Activated CD4-positive, alpha-beta T cell treated with anti-CD3 and anti-CD28 coated beads, Interleukin-2, amount 10 ng/mL, durations not matched to agents 24 days and 14 days (primary cell): ENCODE data around the gene PLAAT1. TPM values are rescaled to one million over a fixed set of nuclear protein-coding genes. Genes with fewer than 3 reads are reported as not detected.

Experiments
- DNase-seq: peaks from one replicate; pipeline ENCODE4 v3.0.0; 2022
- H3K27ac Mint-ChIP-seq: one replicate; pipeline ENCODE4 v1.8.0; 2022; ENCODE audit warnings: mild to moderate bottlenecking, mixed read lengths
- H3K27me3 Mint-ChIP-seq: one replicate; pipeline ENCODE4 v1.8.0; 2022; ENCODE audit warnings: mixed read lengths
- H3K36me3 Mint-ChIP-seq: one replicate; pipeline ENCODE4 v1.8.0; 2022; ENCODE audit warnings: low read depth, mild to moderate bottlenecking, mixed read lengths
- H3K4me1 Mint-ChIP-seq: one replicate; pipeline ENCODE4 v1.8.0; 2021; ENCODE audit warnings: mixed read lengths
- H3K4me3 Mint-ChIP-seq: one replicate; pipeline ENCODE4 v1.8.0; 2022; ENCODE audit warnings: mild to moderate bottlenecking, moderate library complexity, mixed read lengths
- H3K9me3 Mint-ChIP-seq: one replicate; pipeline ENCODE4 v1.8.0; 2021; ENCODE audit warnings: mixed read lengths
- intact Hi-C: fragments of 100-400 bp; cut with micrococcal nuclease; formaldehyde crosslinking; loops from one replicate; pipeline ENCODE4 v1.15.1; 2023
- total RNA-seq: library from RNA; stranded (reverse); gene quantifications from 2 replicates; pipeline ENCODE4 v1.2.3, GENCODE V29; 2022

Gene PLAAT1
- total RNA-seq: not detected in 2 replicates

GRCh38 chr3:193240850-193241706 is at the start of gene PLAAT1:
TSS of gene PLAAT1 (plus strand) at chr3:193241222. CDS start at chr3:193255651, 14,429 bp downstream.
- Mint-ChIP-seq H3K27ac (no peak within 1 kb of the TSS), H3K4me1 (no peaks in the 10 kb centered on the region), H3K36me3 (no peaks in the 10 kb centered on the region), H3K27me3 (peaks cover 39% of the 10 kb centered on the region), H3K9me3 (peaks cover 4% of the 10 kb centered on the region), H3K4me3 (peak within 1 kb of the TSS; percentile 61)
- intact Hi-C loops: no loop called here
- peak; percentile 57 for DNase-seq

DNA sequence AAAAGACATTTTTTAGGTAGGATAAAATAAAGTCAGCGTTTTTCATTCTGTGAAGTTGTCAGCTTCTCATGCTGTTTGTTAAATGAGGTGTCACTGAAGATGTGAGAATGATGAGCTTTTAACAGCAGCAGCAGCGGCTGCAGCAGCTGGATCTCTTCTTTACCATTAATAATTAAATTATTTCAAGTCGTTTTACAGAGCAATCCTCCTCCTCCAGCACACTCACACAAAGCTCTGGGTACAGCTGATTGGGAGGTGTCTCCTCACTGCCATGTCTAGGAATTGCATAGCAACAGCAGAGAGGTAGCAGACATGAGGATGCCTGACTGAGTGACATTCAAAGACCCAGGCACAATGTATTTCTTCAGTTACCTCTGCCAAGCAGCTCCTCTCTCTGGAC is 46.7 kb upstream of the PLAAT1 start:
- DNase-seq: no peak
- Mint-ChIP-seq H3K9me3 (no peaks in the 10 kb centered on the region), H3K4me1 (no peaks in the 10 kb centered on the region), H3K4me3 (no peak overlapping the region), H3K27ac (no peak overlapping the region), H3K27me3 (no peaks in the 10 kb centered on the region), H3K36me3 (no peaks in the 10 kb centered on the region)
- intact Hi-C loops: no loop called here

DNA sequence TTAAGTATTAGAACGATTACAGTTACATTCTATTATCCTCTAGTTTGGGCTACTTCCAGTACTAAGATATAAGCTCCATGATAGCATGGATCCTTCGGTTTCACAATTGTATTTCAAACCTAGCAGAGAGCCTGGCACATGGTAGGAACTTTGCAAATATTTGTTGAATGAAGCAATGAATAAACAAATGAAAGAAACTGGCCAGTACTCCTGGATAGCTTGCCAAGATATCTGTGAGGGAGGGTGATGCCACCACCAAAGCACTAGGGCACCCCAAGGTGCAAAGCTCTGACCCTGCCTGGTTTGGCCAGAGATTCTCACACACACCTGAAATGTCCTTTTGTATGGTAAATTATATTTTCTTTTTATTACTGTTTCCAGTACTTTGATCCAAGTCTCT is 44.3 kb upstream of the PLAAT1 start:
- H3K4me3 Mint-ChIP-seq: no peak overlapping the region
- H3K9me3 Mint-ChIP-seq: no peaks in the 10 kb centered on the region
- no peaks in the 10 kb centered on the region for H3K36me3 Mint-ChIP-seq
- DNase-seq: no peak
- intact Hi-C loops: no loop called here
- H3K27ac Mint-ChIP-seq: no peak overlapping the region
- H3K27me3 Mint-ChIP-seq: no peaks in the 10 kb centered on the region
- H3K4me1 Mint-ChIP-seq: no peaks in the 10 kb centered on the region

DNA sequence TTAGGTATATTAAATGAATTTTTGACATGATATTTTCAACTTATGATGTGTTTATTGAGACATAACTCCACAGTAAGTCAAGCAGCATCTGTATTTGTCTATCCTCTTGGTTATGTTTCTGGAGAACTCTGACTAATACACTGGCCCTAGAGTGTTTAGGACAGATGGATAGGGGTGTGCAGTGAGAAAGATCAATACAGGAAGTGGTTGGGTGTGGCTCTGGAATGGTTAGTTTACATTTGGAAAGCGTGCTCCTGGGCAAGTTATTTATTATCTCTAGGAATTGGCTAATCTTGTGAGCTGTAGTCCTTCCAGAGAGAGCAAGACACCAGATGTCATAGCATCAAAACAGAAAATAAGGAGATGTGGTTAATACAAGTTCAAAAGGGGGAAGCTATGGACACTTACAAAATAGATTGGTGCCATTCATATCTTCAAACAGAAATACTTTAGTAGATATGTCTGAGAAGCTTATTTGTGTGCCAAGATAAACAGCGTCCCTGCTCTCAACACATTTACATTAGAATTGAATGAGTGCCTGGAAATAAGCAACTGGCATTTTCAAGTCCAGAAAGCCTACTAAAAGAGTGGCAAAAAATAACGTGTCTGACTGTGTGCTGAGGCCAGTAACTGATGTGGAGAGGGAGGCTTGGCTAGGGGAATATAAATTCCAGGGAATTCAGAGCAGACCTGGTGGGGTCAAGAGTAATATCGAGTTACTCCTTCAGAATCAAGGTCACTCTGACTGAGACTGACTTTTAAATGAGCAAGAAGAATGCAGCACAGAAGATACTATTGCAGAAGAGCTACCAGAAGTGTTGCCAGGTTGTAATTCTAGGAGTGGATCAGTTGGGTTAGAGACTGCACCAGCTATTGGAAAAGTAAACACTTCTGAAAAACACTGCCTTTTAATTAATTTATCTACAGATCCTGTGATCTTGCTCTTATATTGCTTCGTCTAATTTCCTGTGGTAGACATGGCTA is 33.4 kb upstream of the PLAAT1 start:
- H3K36me3 Mint-ChIP-seq: no peaks in the 10 kb centered on the region
- H3K4me3 Mint-ChIP-seq: no peak overlapping the region
- DNase-seq: no peak
- intact Hi-C loops: no loop called here
- no peak overlapping the region for H3K27ac Mint-ChIP-seq
- no peaks in the 10 kb centered on the region for H3K4me1 Mint-ChIP-seq
- H3K9me3 Mint-ChIP-seq: no peaks in the 10 kb centered on the region
- H3K27me3 Mint-ChIP-seq: peaks cover 2% of the 10 kb centered on the region

- H3K9me3 Mint-ChIP-seq: no peaks in the 10 kb centered on the region
Observed at GRCh38 chr3:193210618-193211017, 30.4 kb upstream of the PLAAT1 start.

GRCh38 chr3:193211173-193211572 is 29.8 kb upstream of the PLAAT1 start:
- no peak overlapping the region for H3K27ac Mint-ChIP-seq
- peaks cover 2% of the 10 kb centered on the region for H3K27me3 Mint-ChIP-seq
- no peaks in the 10 kb centered on the region for H3K4me1 Mint-ChIP-seq
- H3K4me3 Mint-ChIP-seq: no peak overlapping the region
- no peaks in the 10 kb centered on the region for H3K9me3 Mint-ChIP-seq
- DNase-seq: no peak
- no peaks in the 10 kb centered on the region for H3K36me3 Mint-ChIP-seq
- intact Hi-C loops: no loop called here

More at GRCh38 chr3:193210618-193211017, 30.4 kb upstream of the PLAAT1 start:
- H3K4me3 Mint-ChIP-seq: no peak overlapping the region
- no peak overlapping the region for H3K27ac Mint-ChIP-seq
- DNase-seq: no peak
- no peaks in the 10 kb centered on the region for H3K4me1 Mint-ChIP-seq
- no peaks in the 10 kb centered on the region for H3K36me3 Mint-ChIP-seq
- H3K27me3 Mint-ChIP-seq: peaks cover 2% of the 10 kb centered on the region
- intact Hi-C loops: no loop called here

DNA sequence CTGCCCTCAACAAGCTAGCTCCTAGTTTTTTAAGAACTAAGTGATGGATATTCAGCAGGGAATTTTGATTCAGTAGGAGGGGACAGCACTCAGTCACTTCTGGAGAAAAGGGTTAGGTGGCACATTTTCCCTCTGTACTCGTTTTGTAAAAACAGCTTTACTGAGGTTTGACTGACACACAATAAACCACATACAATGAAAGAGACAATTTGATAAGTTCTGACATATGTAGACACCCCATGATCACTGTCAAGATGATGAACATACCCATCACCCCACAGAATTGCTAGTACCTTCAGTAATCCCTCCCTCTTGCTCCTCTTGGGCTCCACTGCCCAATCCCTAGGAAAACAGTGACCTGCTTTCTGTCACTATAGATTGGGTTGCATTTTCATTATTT is 29.0 kb upstream of the PLAAT1 start:
- Mint-ChIP-seq H3K4me3 (no peak overlapping the region), H3K27me3 (peaks cover 2% of the 10 kb centered on the region), H3K4me1 (no peaks in the 10 kb centered on the region), H3K27ac (no peak overlapping the region), H3K36me3 (no peaks in the 10 kb centered on the region), H3K9me3 (no peaks in the 10 kb centered on the region)
- intact Hi-C loops: no loop called here
- no peak for DNase-seq

- DNase-seq: no peak
- intact Hi-C loops: no loop called here
- Mint-ChIP-seq H3K9me3 (no peaks in the 10 kb centered on the region), H3K36me3 (no peaks in the 10 kb centered on the region), H3K4me3 (no peak overlapping the region), H3K27ac (no peak overlapping the region), H3K4me1 (no peaks in the 10 kb centered on the region), H3K27me3 (peaks cover 4% of the 10 kb centered on the region)
Observed at GRCh38 chr3:193212844-193213243, 28.2 kb upstream of the PLAAT1 start.

DNA sequence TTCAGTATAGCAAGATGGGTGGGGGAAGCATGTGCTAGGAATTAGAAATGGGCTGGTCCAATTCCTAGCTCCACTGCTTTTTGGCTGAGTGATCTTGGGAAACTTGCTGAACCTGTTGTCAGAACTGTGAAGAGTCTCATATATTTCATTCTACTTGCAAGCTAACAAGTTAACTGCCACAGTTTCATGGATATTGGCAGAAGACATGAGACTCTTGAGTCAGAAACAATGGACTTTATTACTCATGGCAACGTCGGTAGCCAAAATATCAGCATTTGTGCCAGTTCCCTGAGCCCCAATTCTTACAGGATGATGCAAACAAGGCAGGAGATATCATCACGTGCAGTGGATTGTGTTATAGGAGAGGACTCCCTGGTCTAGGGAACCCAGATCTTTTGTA is 26.6 kb upstream of the PLAAT1 start:
- Mint-ChIP-seq H3K27ac (no peak overlapping the region), H3K4me1 (no peaks in the 10 kb centered on the region), H3K36me3 (no peaks in the 10 kb centered on the region), H3K4me3 (no peak overlapping the region), H3K27me3 (peaks cover 6% of the 10 kb centered on the region), H3K9me3 (no peaks in the 10 kb centered on the region)
- DNase-seq: no peak
- intact Hi-C loops: no loop called here

GRCh38 chr3:193225302-193226125 is 15.5 kb upstream of the PLAAT1 start:
- no peak overlapping the region for H3K27ac Mint-ChIP-seq
- DNase-seq: no peak
- peaks cover 2% of the 10 kb centered on the region for H3K27me3 Mint-ChIP-seq
- H3K4me1 Mint-ChIP-seq: no peaks in the 10 kb centered on the region
- intact Hi-C loops: no loop called here
- H3K4me3 Mint-ChIP-seq: no peak overlapping the region
- H3K9me3 Mint-ChIP-seq: no peaks in the 10 kb centered on the region
- no peaks in the 10 kb centered on the region for H3K36me3 Mint-ChIP-seq

GRCh38 chr3:193228206-193228605 is 12.8 kb upstream of the PLAAT1 start:
- Mint-ChIP-seq H3K4me3 (no peak overlapping the region), H3K4me1 (no peaks in the 10 kb centered on the region), H3K27me3 (no peaks in the 10 kb centered on the region), H3K27ac (no peak overlapping the region), H3K9me3 (no peaks in the 10 kb centered on the region), H3K36me3 (no peaks in the 10 kb centered on the region)
- DNase-seq: no peak
- intact Hi-C loops: no loop called here

DNA sequence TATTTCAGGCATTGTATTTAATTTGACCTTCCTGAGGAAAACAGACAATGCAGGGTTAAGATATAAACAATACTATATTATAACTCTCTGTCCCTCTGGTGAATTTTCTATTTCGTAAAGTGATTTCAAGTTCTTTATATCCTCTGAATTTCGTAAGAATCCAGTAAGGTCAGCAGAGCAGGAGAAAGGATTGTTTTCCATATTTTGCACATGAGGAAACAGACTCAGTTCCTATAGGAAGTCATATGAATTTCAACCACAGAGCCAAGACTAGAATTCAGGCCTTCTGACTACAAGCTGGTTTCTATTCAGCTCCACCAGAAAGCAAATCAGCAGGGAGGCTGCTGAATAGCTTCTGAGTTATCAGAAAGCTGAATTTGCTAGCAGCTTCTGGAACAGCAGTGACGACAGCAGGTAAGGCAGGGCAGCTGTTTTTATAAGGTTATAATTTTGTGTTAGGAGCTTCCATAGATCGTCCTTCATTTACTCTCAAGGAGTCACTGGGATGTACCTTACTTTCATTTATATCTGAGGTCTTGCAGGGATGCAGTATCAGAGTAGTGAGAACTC is 11.1 kb upstream of the PLAAT1 start:
- intact Hi-C loops: no loop called here
- Mint-ChIP-seq H3K27me3 (no peaks in the 10 kb centered on the region), H3K36me3 (no peaks in the 10 kb centered on the region), H3K9me3 (no peaks in the 10 kb centered on the region), H3K27ac (no peak overlapping the region), H3K4me1 (no peaks in the 10 kb centered on the region), H3K4me3 (no peak overlapping the region)
- DNase-seq: no peak

- Mint-ChIP-seq H3K4me3 (no peak overlapping the region), H3K4me1 (no peaks in the 10 kb centered on the region), H3K36me3 (no peaks in the 10 kb centered on the region), H3K27ac (no peak overlapping the region), H3K9me3 (no peaks in the 10 kb centered on the region), H3K27me3 (no peaks in the 10 kb centered on the region)
- intact Hi-C loops: no loop called here
- no peak for DNase-seq
Observed at GRCh38 chr3:193230610-193231009, 10.4 kb upstream of the PLAAT1 start.
